HepG2 (cell line): ENCODE results near the gene SULT2A1. TPM values are rescaled to one million over a fixed set of nuclear protein-coding genes. Genes with fewer than 3 reads are reported as not detected.

Experiments used
- DNMT3B ChIP-seq: conservative IDR thresholded peaks from 2 replicates; pipeline ENCODE4 v1.6.1; 2016; ENCODE audit warnings: missing biosample characterization, control low read depth
- FOXO1 ChIP-seq: sonication (generic); formaldehyde crosslinking; IDR thresholded peaks from 2 replicates; pipeline ENCODE4 v1.4.0; 2020; ENCODE audit warnings: missing genetic modification reagents
- KDM4B ChIP-seq: sonication (generic); formaldehyde crosslinking; IDR thresholded peaks from 2 replicates; pipeline ENCODE4 v1.4.0; 2020; ENCODE audit warnings: missing genetic modification reagents
- KLF13 ChIP-seq: sonication (generic); formaldehyde crosslinking; IDR thresholded peaks from 2 replicates; pipeline ENCODE4 v1.4.0; 2020; ENCODE audit warnings: mild to moderate bottlenecking, missing genetic modification reagents
- MAF1 ChIP-seq: sonication (generic); formaldehyde crosslinking; IDR thresholded peaks from 2 replicates; pipeline ENCODE4 v1.5.0; 2020; ENCODE audit warnings: missing genetic modification reagents, borderline replicate concordance
- NR2C2 ChIP-seq: sonication (generic); formaldehyde crosslinking; IDR thresholded peaks from 2 replicates; pipeline ENCODE4 v1.4.0; 2020; ENCODE audit warnings: missing genetic modification reagents, mild to moderate bottlenecking, moderate library complexity, borderline replicate concordance
- SMARCC2 ChIP-seq: fragments of 450-650 bp; IDR thresholded peaks from 2 replicates; pipeline ENCODE4 v1.6.1; 2017; ENCODE audit warnings: antibody characterized with exemption, mild to moderate bottlenecking
- TBP ChIP-seq: sonication (generic); formaldehyde crosslinking; IDR thresholded peaks from 2 replicates; pipeline ENCODE4 v1.5.0; 2020; ENCODE audit warnings: missing genetic modification reagents
- THYN1 ChIP-seq: sonication (generic); formaldehyde crosslinking; IDR thresholded peaks from 2 replicates; pipeline ENCODE4 v1.8.1; 2023; ENCODE audit warnings: low read depth, mild to moderate bottlenecking, moderate library complexity, missing genetic modification reagents, borderline replicate concordance
- ZKSCAN1 ChIP-seq: fragments of 150-350 bp; IDR thresholded peaks from 2 replicates; pipeline ENCODE4 v1.6.1; 2014; ENCODE audit warnings: low read length
- ZMAT3 ChIP-seq: sonication (generic); formaldehyde crosslinking; conservative IDR thresholded peaks from 2 replicates; pipeline ENCODE4 v1.7.0; 2021; ENCODE audit warnings: missing genetic modification reagents
- ZNF17 ChIP-seq: sonication (generic); formaldehyde crosslinking; IDR thresholded peaks from 2 replicates; pipeline ENCODE4 v1.5.0; 2020; ENCODE audit warnings: mild to moderate bottlenecking, missing genetic modification reagents
- ZNF24 ChIP-seq: fragments of 450-650 bp; IDR thresholded peaks from 2 replicates; pipeline ENCODE4 v1.6.1; 2017; ENCODE audit warnings: antibody characterized with exemption, mild to moderate bottlenecking
- ZNF251 ChIP-seq: sonication (generic); formaldehyde crosslinking; IDR thresholded peaks from 2 replicates; pipeline ENCODE4 v1.9.0; 2021; ENCODE audit warnings: mild to moderate bottlenecking, missing genetic modification reagents
- ZNF329 ChIP-seq: sonication (generic); formaldehyde crosslinking; IDR thresholded peaks from 2 replicates; pipeline ENCODE4 v1.9.0; 2021; ENCODE audit warnings: low read depth, mild to moderate bottlenecking, missing genetic modification reagents
- ZNF614 ChIP-seq: IDR thresholded peaks from 2 replicates; pipeline ENCODE4 v1.6.1; 2018; ENCODE audit warnings: missing biosample characterization, missing genetic modification reagents, inconsistent platforms, borderline replicate concordance
- ZNF878 ChIP-seq: sonication (generic); formaldehyde crosslinking; IDR thresholded peaks from 2 replicates; pipeline ENCODE4 v1.8.1; 2023; ENCODE audit warnings: mild to moderate bottlenecking, missing genetic modification reagents, moderate library complexity
- polyA plus RNA-seq, 8 experiments: library from polyadenylated mRNA; depleted of rRNA in 3 of 8; stranded (reverse) in 7 of 8; unstranded in 1 of 8; fragments of >200 nt; fragmentation: Illumina TruSeq in 4 of 8; extraction: Trizol in 4 of 8; gene quantifications; 2 replicates each; pipeline versions ENCODE4 v1.2.1 to v1.2.3, GENCODE V29; 2011 to 2016; ENCODE audit warnings: low read depth in 4 of 8, missing spikeins in 1 of 8, mixed read lengths in 1 of 8; ENCODE audit not compliant: insufficient read depth in 1 of 8
- total RNA-seq, 5 experiments: library from RNA; depleted of rRNA; stranded (reverse); fragments of >200 nt; fragmentation: Illumina TruSeq; extraction: Trizol; gene quantifications; 2 replicates each; pipeline ENCODE4 v1.2.3, GENCODE V29; 2016; ENCODE audit warnings: low read depth in 1 of 5
- TF ChIP-seq, protein P1 (sequence below): sonication (generic); formaldehyde crosslinking; IDR thresholded peaks from 2 replicates; pipeline ENCODE4 v1.5.1; 2020; ENCODE audit warnings: mild to moderate bottlenecking, missing genetic modification reagents, moderate library complexity
- TF ChIP-seq, protein P2 (sequence below): sonication (generic); formaldehyde crosslinking; IDR thresholded peaks from 2 replicates; pipeline ENCODE4 v1.5.0; 2020; ENCODE audit warnings: missing genetic modification reagents
- TF ChIP-seq, protein P3 (sequence below): sonication (generic); formaldehyde crosslinking; IDR thresholded peaks from 2 replicates; pipeline ENCODE4 v1.4.0; 2020; ENCODE audit warnings: missing genetic modification reagents
- TF ChIP-seq, protein P4 (sequence below): IDR thresholded peaks from 2 replicates; pipeline ENCODE4 v1.6.1; 2012; ENCODE audit warnings: inconsistent platforms
- TF ChIP-seq, protein P5 (sequence below): sonication (generic); formaldehyde crosslinking; IDR thresholded peaks from 2 replicates; pipeline ENCODE4 v1.4.0; 2020; ENCODE audit warnings: missing genetic modification reagents, borderline replicate concordance

SULT2A1 gene
- total and polyA plus RNA-seq, 2 of the 13 experiments (the other 11 are each of a cell fraction or from before 2014, with no cell fraction given), result 137 to 193 TPM

DNA sequence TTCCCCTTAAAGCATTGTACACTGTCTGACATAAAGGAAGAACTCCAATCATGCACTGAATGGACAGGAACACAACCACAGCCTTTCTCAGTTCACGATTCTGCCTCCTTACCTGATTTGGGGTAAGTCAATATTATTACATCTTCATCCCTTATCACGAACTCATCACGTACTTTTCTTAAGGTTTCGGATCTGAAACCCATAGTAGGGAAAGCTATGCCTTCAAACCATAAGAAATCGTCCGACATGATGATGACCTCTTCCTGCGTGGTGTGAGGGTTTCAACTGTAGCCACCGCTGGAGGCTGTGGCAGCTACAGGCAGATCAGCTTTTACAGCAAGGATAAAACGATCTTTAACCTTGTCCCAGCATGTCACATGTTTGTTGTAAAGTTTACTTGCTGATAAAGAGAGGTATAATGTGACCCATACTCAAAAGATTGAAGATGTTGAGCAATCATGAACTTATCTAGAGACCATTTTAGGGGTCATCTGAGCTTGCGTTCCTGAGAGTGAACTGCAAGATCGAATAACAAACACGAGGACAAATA lies at the start of gene SULT2A1 (continued):
- no peak for TF ChIP-seq ZNF24
- TF ChIP-seq ZNF614 (CRISPR knock-in tag), result peak; percentile 66; the same call in 1 of the 2 replicates
- TF ChIP-seq, protein P1, sequence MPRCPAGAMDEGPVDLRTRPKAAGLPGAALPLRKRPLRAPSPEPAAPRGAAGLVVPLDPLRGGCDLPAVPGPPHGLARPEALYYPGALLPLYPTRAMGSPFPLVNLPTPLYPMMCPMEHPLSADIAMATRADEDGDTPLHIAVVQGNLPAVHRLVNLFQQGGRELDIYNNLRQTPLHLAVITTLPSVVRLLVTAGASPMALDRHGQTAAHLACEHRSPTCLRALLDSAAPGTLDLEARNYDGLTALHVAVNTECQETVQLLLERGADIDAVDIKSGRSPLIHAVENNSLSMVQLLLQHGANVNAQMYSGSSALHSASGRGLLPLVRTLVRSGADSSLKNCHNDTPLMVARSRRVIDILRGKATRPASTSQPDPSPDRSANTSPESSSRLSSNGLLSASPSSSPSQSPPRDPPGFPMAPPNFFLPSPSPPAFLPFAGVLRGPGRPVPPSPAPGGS (CRISPR knock-in tag), result 0 out of 2 replicates have a peak, but pooled peaks have one; percentile 36
- TF ChIP-seq THYN1, result no peak
- no peak for TF ChIP-seq ZNF17 (CRISPR knock-in tag)
- no peak for TF ChIP-seq SMARCC2
- TF ChIP-seq FOXO1 (CRISPR knock-in tag), result peak; percentile 83
- no peak for TF ChIP-seq ZNF329 (CRISPR knock-in tag)
- TF ChIP-seq, protein P2, sequence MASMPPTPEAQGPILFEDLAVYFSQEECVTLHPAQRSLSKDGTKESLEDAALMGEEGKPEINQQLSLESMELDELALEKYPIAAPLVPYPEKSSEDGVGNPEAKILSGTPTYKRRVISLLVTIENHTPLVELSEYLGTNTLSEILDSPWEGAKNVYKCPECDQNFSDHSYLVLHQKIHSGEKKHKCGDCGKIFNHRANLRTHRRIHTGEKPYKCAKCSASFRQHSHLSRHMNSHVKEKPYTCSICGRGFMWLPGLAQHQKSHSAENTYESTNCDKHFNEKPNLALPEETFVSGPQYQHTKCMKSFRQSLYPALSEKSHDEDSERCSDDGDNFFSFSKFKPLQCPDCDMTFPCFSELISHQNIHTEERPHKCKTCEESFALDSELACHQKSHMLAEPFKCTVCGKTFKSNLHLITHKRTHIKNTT (CRISPR knock-in tag), result no peak
- TF ChIP-seq ZNF251 (CRISPR knock-in tag), result no peak
- TF ChIP-seq, protein P3, sequence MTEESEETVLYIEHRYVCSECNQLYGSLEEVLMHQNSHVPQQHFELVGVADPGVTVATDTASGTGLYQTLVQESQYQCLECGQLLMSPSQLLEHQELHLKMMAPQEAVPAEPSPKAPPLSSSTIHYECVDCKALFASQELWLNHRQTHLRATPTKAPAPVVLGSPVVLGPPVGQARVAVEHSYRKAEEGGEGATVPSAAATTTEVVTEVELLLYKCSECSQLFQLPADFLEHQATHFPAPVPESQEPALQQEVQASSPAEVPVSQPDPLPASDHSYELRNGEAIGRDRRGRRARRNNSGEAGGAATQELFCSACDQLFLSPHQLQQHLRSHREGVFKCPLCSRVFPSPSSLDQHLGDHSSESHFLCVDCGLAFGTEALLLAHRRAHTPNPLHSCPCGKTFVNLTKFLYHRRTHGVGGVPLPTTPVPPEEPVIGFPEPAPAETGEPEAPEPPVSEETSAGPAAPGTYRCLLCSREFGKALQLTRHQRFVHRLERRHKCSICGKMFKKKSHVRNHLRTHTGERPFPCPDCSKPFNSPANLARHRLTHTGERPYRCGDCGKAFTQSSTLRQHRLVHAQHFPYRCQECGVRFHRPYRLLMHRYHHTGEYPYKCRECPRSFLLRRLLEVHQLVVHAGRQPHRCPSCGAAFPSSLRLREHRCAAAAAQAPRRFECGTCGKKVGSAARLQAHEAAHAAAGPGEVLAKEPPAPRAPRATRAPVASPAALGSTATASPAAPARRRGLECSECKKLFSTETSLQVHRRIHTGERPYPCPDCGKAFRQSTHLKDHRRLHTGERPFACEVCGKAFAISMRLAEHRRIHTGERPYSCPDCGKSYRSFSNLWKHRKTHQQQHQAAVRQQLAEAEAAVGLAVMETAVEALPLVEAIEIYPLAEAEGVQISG (CRISPR knock-in tag), result peak; percentile 56; the same call in 1 of the 2 replicates
- TF ChIP-seq ZNF878 (CRISPR knock-in tag), result no peak
- no peak for TF ChIP-seq ZKSCAN1
- TF ChIP-seq, protein P4, sequence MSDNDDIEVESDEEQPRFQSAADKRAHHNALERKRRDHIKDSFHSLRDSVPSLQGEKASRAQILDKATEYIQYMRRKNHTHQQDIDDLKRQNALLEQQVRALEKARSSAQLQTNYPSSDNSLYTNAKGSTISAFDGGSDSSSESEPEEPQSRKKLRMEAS, result peak; percentile 47
- TF ChIP-seq, protein P5, sequence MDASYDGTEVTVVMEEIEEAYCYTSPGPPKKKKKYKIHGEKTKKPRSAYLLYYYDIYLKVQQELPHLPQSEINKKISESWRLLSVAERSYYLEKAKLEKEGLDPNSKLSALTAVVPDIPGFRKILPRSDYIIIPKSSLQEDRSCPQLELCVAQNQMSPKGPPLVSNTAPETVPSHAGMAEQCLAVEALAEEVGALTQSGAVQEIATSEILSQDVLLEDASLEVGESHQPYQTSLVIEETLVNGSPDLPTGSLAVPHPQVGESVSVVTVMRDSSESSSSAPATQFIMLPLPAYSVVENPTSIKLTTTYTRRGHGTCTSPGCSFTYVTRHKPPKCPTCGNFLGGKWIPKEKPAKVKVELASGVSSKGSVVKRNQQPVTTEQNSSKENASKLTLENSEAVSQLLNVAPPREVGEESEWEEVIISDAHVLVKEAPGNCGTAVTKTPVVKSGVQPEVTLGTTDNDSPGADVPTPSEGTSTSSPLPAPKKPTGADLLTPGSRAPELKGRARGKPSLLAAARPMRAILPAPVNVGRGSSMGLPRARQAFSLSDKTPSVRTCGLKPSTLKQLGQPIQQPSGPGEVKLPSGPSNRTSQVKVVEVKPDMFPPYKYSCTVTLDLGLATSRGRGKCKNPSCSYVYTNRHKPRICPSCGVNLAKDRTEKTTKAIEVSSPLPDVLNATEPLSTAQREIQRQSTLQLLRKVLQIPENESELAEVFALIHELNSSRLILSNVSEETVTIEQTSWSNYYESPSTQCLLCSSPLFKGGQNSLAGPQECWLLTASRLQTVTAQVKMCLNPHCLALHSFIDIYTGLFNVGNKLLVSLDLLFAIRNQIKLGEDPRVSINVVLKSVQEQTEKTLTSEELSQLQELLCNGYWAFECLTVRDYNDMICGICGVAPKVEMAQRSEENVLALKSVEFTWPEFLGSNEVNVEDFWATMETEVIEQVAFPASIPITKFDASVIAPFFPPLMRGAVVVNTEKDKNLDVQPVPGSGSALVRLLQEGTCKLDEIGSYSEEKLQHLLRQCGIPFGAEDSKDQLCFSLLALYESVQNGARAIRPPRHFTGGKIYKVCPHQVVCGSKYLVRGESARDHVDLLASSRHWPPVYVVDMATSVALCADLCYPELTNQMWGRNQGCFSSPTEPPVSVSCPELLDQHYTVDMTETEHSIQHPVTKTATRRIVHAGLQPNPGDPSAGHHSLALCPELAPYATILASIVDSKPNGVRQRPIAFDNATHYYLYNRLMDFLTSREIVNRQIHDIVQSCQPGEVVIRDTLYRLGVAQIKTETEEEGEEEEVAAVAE (CRISPR knock-in tag), result no peak
- 0 out of 2 replicates have a peak, but pooled peaks have one; percentile 29 for TF ChIP-seq ZMAT3 (CRISPR knock-in tag)
- no peak for TF ChIP-seq TBP (CRISPR knock-in tag)
- 0 out of 2 replicates have a peak, but pooled peaks have one; percentile 35 for TF ChIP-seq DNMT3B (CRISPR knock-in tag)
- TF ChIP-seq MAF1 (CRISPR knock-in tag), result no peak
- no peak for TF ChIP-seq KDM4B (CRISPR knock-in tag)
- TF ChIP-seq KLF13 (CRISPR knock-in tag), result no peak
- peak; percentile 87 for TF ChIP-seq NR2C2
